ENCODE measurements around the gene IPCEF1. TPM values are rescaled to one million over a fixed set of nuclear protein-coding genes. Genes with fewer than 3 reads are reported as not detected.

IPCEF1 gene
- total and polyA plus RNA-seq, 2 of the 8 experiments (the other 6 are each of a cell fraction or from before 2014, with no cell fraction given): 0.41 to 0.78 TPM

DNA sequence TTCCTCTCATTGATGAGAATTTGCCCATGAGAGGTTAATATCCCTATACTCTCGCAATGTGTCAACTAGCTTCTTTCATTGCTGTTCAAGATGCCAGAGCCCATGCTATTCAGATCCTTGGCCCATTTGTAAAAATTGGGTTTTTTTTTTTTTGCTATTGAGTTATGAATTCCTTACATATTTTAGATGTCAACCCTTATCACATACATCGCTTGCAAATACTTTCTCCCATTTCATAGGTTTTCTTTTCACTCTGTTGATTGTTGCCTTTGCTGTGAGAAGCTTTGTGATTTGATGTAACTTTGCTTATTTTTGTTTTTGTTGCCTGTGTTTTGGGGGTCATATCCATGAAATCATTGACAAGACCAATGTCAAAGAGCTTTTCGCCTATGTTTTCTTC lies 32.2 kb upstream of the IPCEF1 start (continued):
- TF ChIP-seq FOSL1 (IDR thresholded peaks at IDR 0.05; ENCODE audit: insufficient read depth, low read depth, low read length): no peak
- no peak for TF ChIP-seq RFX5 (IDR thresholded peaks at IDR 0.05; ENCODE audit: borderline replicate concordance, low read depth, low read length)
- TF ChIP-seq NRF1 (IDR thresholded peaks at IDR 0.05; ENCODE audit: low read depth, low read length): no peak
- TF ChIP-seq, protein P1, sequence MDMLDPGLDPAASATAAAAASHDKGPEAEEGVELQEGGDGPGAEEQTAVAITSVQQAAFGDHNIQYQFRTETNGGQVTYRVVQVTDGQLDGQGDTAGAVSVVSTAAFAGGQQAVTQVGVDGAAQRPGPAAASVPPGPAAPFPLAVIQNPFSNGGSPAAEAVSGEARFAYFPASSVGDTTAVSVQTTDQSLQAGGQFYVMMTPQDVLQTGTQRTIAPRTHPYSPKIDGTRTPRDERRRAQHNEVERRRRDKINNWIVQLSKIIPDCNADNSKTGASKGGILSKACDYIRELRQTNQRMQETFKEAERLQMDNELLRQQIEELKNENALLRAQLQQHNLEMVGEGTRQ (IDR thresholded peaks at IDR 0.05; ENCODE audit: low read length): no peak
- TF ChIP-seq BCL11A (IDR thresholded peaks at IDR 0.05; ENCODE audit: low read depth in 2 of 2, low read length in 2 of 2): no peak
- TF ChIP-seq CEBPB (IDR thresholded peaks at IDR 0.05; ENCODE audit: low read depth, low read length): no peak
- no peak for TF ChIP-seq SUZ12 (IDR thresholded peaks at IDR 0.05; ENCODE audit: low read length)
- TF ChIP-seq JUND (IDR thresholded peaks at IDR 0.05; ENCODE audit: low read length): no peak
- no peak for TF ChIP-seq CREB1 (IDR thresholded peaks at IDR 0.05)
